HG03103 (cell line): ENCODE results near the gene PYCARD.

Experiments
- ATAC-seq: cut with Tn5 transposase; IDR thresholded peaks from one replicate; pipeline ENCODE4 v1.9.1; 2021; ENCODE audit warnings: low read depth; ENCODE audit not compliant: unreplicated experiment

Gene PYCARD

GRCh38 chr16:31167315-31167714 is 35.2 kb downstream of the PYCARD start:
- ATAC-seq = no peak

- no peak for ATAC-seq
Measured at GRCh38 chr16:31157136-31157535, 45.4 kb downstream of the PYCARD start.
